ENCODE measurements around the gene NTF3. TPM values are rescaled to one million over a fixed set of nuclear protein-coding genes. Genes with fewer than 3 reads are reported as not detected.

Gene NTF3
- total and polyA plus RNA-seq, 10 donors: 0.72 to 5.8 (median 2.7) TPM; not detected in 1

DNA sequence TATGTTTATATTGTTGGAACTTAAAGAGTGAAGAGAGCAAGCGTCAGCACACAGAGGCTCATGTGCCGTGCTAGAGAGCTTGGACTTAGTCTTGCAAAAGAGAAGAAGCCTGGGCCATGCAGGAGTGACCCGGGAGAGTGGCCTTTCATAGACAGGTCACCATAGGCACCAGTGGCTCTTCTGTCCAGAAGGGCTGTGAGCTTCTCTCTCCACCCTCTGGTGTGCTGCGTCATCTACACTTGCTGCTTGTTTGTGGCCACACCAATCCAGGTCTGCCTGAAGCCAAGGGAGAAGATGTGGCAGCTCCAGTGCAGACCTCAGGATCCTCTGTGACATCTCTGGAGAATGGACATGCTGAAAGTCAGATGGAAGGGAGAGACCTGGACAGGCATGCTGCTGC lies 74.4 kb downstream of the NTF3 start:
- TF ChIP-seq POLR2AphosphoS5 (IDR thresholded peaks at IDR 0.05) (no peak), POLR2A (IDR thresholded peaks at IDR 0.05) (no peak)
- TF ChIP-seq, protein P1, sequence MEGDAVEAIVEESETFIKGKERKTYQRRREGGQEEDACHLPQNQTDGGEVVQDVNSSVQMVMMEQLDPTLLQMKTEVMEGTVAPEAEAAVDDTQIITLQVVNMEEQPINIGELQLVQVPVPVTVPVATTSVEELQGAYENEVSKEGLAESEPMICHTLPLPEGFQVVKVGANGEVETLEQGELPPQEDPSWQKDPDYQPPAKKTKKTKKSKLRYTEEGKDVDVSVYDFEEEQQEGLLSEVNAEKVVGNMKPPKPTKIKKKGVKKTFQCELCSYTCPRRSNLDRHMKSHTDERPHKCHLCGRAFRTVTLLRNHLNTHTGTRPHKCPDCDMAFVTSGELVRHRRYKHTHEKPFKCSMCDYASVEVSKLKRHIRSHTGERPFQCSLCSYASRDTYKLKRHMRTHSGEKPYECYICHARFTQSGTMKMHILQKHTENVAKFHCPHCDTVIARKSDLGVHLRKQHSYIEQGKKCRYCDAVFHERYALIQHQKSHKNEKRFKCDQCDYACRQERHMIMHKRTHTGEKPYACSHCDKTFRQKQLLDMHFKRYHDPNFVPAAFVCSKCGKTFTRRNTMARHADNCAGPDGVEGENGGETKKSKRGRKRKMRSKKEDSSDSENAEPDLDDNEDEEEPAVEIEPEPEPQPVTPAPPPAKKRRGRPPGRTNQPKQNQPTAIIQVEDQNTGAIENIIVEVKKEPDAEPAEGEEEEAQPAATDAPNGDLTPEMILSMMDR (IDR thresholded peaks at IDR 0.05 in 8 of 11, conservative IDR thresholded peaks at IDR 0.05 in 3 of 11): no peak
- Histone ChIP-seq H3K4me1 (peaks cover 0 to 14% (median 8%) of the 10 kb centered on the region in 6 donors), H3K9me3 (no peaks in the 10 kb centered on the region), H3K27me3 (replicated peaks in 1 of 7) (peaks cover 0 to 3% (median 0%) of the 10 kb centered on the region in 7 donors), H3K36me3 (no peaks in the 10 kb centered on the region), H3K4me3 (no peak overlapping the region), H3K27ac (no peak overlapping the region)
- no peak for DNase-seq
- WGBS, 5 donors: 80 to 96% (median 95%) methylated on average over 4 of the region's 4 CpGs
- intact Hi-C loops (cut with DNase I; ENCODE audit: low total_unique reads): no loop called here

DNA sequence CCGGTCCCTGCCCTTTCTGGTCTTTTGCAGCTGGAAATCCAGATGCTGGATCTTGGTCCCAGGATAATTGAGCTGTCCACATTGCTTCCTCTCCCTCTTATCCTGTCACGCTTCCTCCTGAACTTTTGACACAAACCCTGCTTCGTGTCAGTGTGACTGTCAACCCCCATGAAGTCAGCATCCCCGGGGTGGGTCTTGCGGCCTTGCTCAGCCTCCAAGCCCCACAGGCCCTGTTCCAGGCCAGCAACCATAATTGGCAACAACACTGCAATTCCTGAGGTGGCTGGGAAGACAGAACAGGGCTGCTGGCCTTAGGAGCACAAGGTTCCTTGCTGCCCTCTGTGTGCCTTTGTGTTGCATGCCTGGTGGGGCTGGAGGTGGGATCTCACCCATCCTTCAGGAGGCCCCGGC lies 74.9 kb downstream of the NTF3 start:
- TF ChIP-seq, protein P1 (IDR thresholded peaks at IDR 0.05 in 8 of 11, conservative IDR thresholded peaks at IDR 0.05 in 3 of 11): no peak
- TF ChIP-seq POLR2A (IDR thresholded peaks at IDR 0.05): no peak
- no peak for TF ChIP-seq POLR2AphosphoS5 (IDR thresholded peaks at IDR 0.05)
- no peaks in the 10 kb centered on the region for H3K9me3 ChIP-seq
- H3K27me3 ChIP-seq (replicated peaks in 1 of 7): peaks cover 0 to 8% (median 0%) of the 10 kb centered on the region in 7 donors
- no peaks in the 10 kb centered on the region for H3K36me3 ChIP-seq
- H3K4me1 ChIP-seq: peaks cover 0 to 19% (median 13%) of the 10 kb centered on the region in 6 donors
- intact Hi-C loops (cut with DNase I; ENCODE audit: low total_unique reads): no loop called here
- 57 to 71% (median 67%) methylated on average over 6 of the region's 6 CpGs for WGBS, 5 donors
- no peak overlapping the region for H3K4me3 ChIP-seq
- DNase-seq: no peak
- no peak overlapping the region for H3K27ac ChIP-seq

DNA sequence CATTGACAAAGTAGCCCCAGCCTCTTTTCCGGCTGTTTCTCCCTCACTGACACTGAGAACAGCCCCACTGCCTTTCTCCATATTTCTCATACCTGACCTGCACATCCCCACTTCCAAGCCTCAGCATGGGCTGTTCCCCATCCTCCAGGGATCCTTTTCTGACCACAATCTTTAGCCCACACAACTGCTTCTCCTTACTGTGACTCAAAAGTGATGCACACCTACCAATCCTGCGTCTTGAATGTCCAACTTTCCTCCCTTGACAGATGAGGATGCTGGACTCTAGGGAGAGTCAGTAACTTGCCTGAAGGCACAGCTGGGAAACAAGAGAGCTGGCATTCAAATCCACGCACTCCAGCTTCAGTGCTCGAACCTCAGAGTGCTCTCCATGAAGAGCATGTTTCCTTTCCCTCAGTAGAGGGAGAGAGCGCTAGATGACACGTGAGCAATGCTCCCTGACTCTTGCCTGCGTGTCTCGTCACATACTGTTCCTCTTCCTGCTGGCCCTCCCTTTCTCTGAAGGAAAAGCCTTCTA lies 75.6 kb downstream of the NTF3 start:
- WGBS, 5 donors: 79 to 91% (median 79%) methylated on average over 8 of the region's 8 CpGs
- TF ChIP-seq POLR2AphosphoS5 (IDR thresholded peaks at IDR 0.05): no peak
- TF ChIP-seq, protein P1 (IDR thresholded peaks at IDR 0.05 in 8 of 11, conservative IDR thresholded peaks at IDR 0.05 in 3 of 11): no peak
- TF ChIP-seq POLR2A (IDR thresholded peaks at IDR 0.05): no peak
- no peaks in the 10 kb centered on the region for H3K36me3 ChIP-seq
- peaks cover 0 to 14% (median 0%) of the 10 kb centered on the region in 7 donors for H3K27me3 ChIP-seq (replicated peaks in 1 of 7)
- no peak overlapping the region for H3K27ac ChIP-seq
- H3K4me1 ChIP-seq: peaks cover 0 to 25% (median 17%) of the 10 kb centered on the region in 6 donors
- no peak overlapping the region for H3K4me3 ChIP-seq
- DNase-seq: no peak
- intact Hi-C loops (cut with DNase I; ENCODE audit: low total_unique reads): no loop called here
- no peaks in the 10 kb centered on the region for H3K9me3 ChIP-seq

DNA sequence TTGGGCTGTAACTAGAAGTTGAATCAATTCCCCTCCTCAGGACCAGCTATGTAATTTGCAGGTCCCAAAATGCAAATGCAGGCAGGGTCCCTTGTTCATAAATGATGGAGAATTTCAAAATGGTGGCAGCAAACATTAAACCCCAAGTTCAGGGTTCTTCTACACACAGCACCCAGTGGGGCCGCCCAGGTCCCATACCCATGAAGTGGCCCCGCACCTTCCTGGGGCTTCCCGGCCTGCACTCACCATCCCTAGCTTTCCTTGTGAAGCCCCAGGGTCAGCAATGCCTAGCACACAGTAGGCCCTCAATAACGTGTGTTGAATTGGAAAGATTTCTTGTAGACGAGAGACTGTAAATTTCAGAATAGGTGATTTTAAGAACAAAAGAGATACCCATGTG lies 76.0 kb downstream of the NTF3 start:
- H3K9me3 ChIP-seq: no peaks in the 10 kb centered on the region
- TF ChIP-seq POLR2A (IDR thresholded peaks at IDR 0.05) (no peak), POLR2AphosphoS5 (IDR thresholded peaks at IDR 0.05) (no peak)
- TF ChIP-seq, protein P1 (IDR thresholded peaks at IDR 0.05 in 8 of 11, conservative IDR thresholded peaks at IDR 0.05 in 3 of 11): no peak
- H3K27ac ChIP-seq: no peak overlapping the region
- H3K27me3 ChIP-seq (replicated peaks in 1 of 7): peaks cover 0 to 17% (median 0%) of the 10 kb centered on the region in 7 donors
- intact Hi-C loops (cut with DNase I; ENCODE audit: low total_unique reads): no loop called here
- no peak for DNase-seq
- H3K36me3 ChIP-seq: no peaks in the 10 kb centered on the region
- H3K4me3 ChIP-seq: no peak overlapping the region
- WGBS, 5 donors: 91 to 95% (median 93%) methylated on average over 5 of the region's 5 CpGs
- peaks cover 0 to 30% (median 18%) of the 10 kb centered on the region in 6 donors for H3K4me1 ChIP-seq

Measured in spleen (tissue), 11 donors.